HuH-7 (cell line): ENCODE data around the gene SPRY2.
"Not testable (repeated sequence)": the region's sequence is repeated elsewhere in the genome, so short reads cannot be mapped to it uniquely, and the experiment has no call there.

Experiments
- DNase-seq: peaks from one replicate; pipeline ENCODE4 v3.0.0; 2011; ENCODE audit warnings: low spot score

SPRY2 gene

DNA sequence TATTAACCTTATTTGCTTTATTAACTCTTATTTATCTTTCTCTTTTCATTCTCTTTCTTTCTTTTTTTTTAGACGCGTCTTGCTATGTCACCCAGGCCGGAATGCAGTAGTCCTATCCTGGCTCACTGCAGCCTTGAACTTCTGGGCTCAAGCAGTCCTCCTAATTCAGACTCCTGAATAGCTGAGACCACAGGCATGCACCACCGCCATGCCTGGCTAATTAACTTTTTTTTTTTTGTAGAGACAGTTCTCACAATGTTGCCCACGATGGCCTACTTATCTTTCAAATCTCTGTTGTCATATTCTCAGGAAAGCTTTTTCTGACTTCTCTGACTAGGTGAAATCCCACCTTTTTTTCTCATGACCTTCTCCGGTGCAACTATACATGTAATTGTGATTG, 7.8 kb upstream of the SPRY2 start:
- no peak for DNase-seq

GRCh38 chr13:80348314-80348713, 7.4 kb upstream of the SPRY2 start:
- DNase-seq: no peak

- DNase-seq: no peak
These were observed 5.0 kb upstream of the SPRY2 start for GRCh38 chr13:80345771-80346510.

GRCh38 chr13:80344032-80344431, 3.1 kb upstream of the SPRY2 start:
- DNase-seq: not testable (repeated sequence)

DNA sequence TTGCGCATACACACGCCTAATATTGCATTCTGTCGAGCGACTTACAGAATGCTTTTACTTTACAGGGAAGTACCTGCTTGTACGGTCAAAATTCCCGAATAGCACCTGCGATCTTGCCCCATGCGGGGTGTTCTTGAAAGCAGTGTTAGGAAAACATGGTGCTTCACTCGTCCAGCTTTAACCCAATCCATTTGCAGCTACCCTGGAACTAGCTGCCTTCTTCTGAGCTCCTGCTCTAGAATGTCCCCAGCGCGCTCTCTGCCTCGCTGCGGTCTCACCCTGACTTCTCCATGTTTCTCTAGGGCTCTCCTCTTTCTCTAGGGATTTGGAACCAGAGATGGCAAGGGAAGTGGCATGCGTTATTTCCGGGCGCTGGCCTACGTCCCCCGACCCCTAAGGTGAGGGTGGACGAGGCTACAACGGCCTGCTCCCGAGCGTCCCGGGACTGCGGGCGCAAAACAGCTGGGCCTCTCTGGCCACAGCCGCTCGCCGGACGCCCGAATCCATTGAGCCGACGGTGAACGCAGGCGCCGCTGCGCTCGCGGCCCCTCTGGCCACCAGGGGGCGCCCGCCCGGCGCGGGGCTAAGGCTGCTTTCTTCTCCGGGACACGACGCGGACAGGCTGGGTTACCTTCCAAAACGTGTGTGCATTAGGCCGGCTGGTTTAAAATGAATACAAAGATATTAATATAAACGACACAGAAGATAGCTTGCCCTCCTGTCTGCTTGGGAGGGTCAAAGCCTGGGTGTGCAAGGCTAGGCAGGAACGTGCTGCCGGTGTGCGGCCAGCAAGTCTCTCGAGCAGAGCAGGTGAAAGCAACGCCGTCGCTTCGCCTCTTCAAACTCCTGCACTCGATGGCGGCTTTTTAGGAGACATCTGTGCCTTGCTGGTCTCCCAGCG, 1.8 kb upstream of the SPRY2 start:
- DNase-seq: peak; percentile 67

GRCh38 chr13:80341756-80342370, 937 bp upstream of the SPRY2 start:
- no peak for DNase-seq

DNA sequence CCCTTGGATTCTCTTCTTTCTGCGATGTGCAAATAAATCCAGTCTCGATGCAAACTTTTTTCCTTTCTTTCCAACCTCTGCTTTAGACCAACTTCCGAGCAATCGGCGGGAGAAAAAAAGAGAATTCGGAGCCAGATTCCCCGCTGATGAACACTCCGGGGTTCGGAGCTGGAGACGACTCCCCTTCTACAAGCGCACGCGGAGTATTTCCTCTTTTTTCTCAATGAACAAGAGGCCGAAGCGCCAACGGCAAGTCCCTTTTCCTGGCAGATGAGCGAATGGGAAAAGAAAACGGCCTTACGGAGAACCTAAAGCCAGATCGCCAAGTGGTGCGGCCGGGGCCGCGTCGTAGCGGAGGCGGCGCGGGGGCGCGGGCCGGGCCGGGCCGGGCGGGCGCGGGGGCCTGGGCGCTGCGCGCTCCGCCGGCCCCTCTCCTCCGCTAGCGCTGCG, 250 bp downstream of the SPRY2 start:
- no peak for DNase-seq

GRCh38 chr13:80339912-80340650, 845 bp downstream of the SPRY2 start:
- DNase-seq: no peak

GRCh38 chr13:80339563-80339911, 1.4 kb downstream of the SPRY2 start:
- no peak for DNase-seq

- no peak for DNase-seq
These were observed 2.0 kb downstream of the SPRY2 start for GRCh38 chr13:80338781-80339562.

GRCh38 chr13:80337288-80338081, 3.4 kb downstream of the SPRY2 start:
- no peak for DNase-seq

DNA sequence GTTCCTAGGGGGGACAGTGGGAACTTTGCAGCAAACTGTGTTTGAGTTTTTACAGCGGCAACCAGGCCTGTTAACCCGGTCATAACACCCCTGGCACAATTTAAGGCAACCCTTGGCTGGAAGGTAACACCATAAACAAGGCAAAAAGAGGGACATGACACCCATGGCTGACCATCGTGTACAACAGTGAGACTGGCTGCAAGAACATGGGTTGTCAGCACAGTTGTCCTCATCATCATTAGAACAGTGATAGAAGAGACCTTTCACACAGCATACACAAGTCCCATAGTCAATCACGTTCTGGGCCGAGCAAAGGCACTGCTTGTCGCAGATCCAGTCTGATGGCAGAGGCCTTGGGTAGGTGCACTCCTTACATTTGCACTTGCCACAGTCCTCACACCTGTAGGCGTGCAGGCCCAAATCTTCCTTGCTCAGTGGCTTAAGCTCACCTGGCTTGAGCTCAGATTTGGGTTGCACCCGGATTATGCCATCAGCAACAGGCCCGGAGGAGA, 4.1 kb downstream of the SPRY2 start:
- DNase-seq: no peak

DNA sequence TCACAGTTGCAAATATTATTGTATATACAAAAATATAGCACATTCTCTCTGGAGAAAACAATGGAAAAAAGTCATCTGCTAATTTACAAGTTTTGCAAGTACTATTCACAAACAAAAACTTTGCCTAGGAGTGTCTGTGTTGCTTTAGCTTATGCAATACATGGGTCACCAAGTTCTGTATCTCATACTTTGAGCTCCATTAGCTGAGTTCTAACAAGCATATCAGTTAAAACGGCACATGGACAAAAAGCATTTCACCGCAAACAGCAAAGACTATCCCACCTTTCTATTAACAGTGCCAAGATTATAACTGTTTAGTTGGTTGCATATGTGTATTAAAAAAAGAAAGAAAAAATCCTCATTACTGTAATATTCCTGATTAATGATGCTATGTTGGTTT, 4.6 kb downstream of the SPRY2 start:
- DNase-seq: no peak

GRCh38 chr13:80334597-80335260, 6.2 kb downstream of the SPRY2 start:
- DNase-seq: no peak

- no peak for DNase-seq
These were observed 8.9 kb downstream of the SPRY2 start for GRCh38 chr13:80331984-80332383.

GRCh38 chr13:80329250-80329649, 11.7 kb downstream of the SPRY2 start:
- no peak for DNase-seq

GRCh38 chr13:80319004-80319403, 21.9 kb downstream of the SPRY2 start:
- no peak for DNase-seq

DNA sequence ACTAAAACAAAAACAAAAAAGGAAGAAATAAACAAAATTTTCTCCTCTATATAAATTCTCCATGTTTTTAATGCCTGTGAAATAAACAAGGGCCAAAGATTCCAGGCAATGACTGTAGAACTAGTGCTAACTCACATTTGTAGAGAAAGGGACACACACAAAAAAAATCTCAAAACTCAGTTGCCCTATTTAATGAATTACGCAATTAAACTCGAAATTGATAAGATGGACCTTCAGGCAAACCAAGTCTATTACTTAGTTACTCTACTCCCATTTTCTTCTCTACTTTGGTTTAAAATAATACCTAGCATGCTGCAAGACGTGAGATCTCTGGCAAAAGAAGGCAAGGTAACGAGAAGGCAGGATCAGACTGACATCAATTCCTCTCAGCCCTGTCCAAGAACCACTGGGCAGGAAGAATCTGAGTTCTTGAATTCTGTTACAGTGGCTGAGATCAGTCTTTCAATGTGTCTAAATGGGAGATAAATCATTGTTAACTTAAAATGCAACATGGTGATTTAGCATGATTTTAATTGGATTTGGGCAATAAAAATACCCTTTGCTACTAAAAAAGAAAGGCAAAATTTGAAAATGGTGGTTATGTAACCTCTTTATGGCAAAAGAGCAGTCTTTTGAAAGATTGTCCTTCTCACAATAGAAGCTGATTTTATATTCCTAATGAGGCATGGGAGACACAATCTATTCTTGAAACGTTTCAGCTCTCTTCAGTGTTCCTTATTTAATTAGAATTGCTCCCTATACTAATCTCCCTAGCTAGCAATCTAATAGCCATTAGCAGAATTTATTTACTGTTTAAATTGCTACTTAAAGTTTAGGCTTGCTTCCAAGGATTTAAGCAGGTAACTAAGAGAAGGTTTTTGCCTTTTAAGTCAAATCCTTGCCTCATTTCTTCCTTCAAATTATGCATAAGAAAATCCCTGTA, 25.9 kb downstream of the SPRY2 start:
- no peak for DNase-seq
